Liver (tissue), 9 donors: ENCODE results near the gene RAB34. TPM values are rescaled to one million over a fixed set of nuclear protein-coding genes. Genes with fewer than 3 reads are reported as not detected.

Source experiments
- DNase-seq: peaks from one replicate; pipeline ENCODE4 v3.0.0-alpha.2; 2017; ENCODE audit warnings: low spot score
- H3K27ac ChIP-seq, 2 donors: one replicate each; pipeline ENCODE4 v1.7.0; 2013; ENCODE audit warnings: inconsistent platforms in 2 of 2, low read length in 2 of 2, control low read depth in 1 of 2, low read depth in 1 of 2, mild to moderate bottlenecking in 1 of 2
- H3K27me3 ChIP-seq, 4 donors: one replicate each; pipeline versions ENCODE4 v1.6.1 to v1.7.0; 2013; ENCODE audit warnings: low read length in 3 of 4, inconsistent platforms in 1 of 4, mild to moderate bottlenecking in 1 of 4, moderate library complexity in 1 of 4; ENCODE audit not compliant: control insufficient read depth in 4 of 4, insufficient read depth in 4 of 4
- H3K36me3 ChIP-seq, 4 donors: one replicate each; pipeline versions ENCODE4 v1.6.1 to v1.7.0; 2013; ENCODE audit warnings: low read length in 3 of 4, mild to moderate bottlenecking in 3 of 4, low read depth in 1 of 4, moderate library complexity in 1 of 4; ENCODE audit not compliant: control insufficient read depth in 4 of 4, insufficient read depth in 3 of 4
- H3K4me1 ChIP-seq, 4 donors: one replicate each; pipeline versions ENCODE4 v1.6.1 to v1.7.0; 2013; ENCODE audit warnings: low read length in 3 of 4, mild to moderate bottlenecking in 3 of 4, moderate library complexity in 1 of 4; ENCODE audit not compliant: control insufficient read depth in 4 of 4, insufficient read depth in 4 of 4
- H3K4me3 ChIP-seq, 3 donors: one replicate each; pipeline versions ENCODE4 v1.6.1 to v1.7.0; 2013; ENCODE audit warnings: low read length in 3 of 3, control low read depth in 1 of 3, low read depth in 1 of 3, mild to moderate bottlenecking in 1 of 3
- H3K9ac ChIP-seq, 2 donors: one replicate each; pipeline ENCODE4 v1.7.0; 2013; ENCODE audit warnings: low read length in 2 of 2, mild to moderate bottlenecking in 2 of 2, moderate library complexity in 2 of 2, control low read depth in 1 of 2, low read depth in 1 of 2
- H3K9me3 ChIP-seq, 4 donors: one replicate each; pipeline versions ENCODE4 v1.6.1 to v1.7.0; 2013; ENCODE audit warnings: low read length in 3 of 4; ENCODE audit not compliant: control insufficient read depth in 4 of 4
- FOXA1 ChIP-seq: IDR thresholded peaks from 2 replicates; pipeline ENCODE4 v1.6.1; 2016; ENCODE audit warnings: antibody characterized with exemption
- FOXA2 ChIP-seq: IDR thresholded peaks from 2 replicates; pipeline ENCODE4 v1.6.1; 2016; ENCODE audit warnings: antibody characterized with exemption
- RAD21 ChIP-seq, 2 donors: IDR thresholded peaks; 2 replicates each; pipeline ENCODE4 v1.6.1; 2016; ENCODE audit warnings: antibody characterized with exemption in 2 of 2, mild to moderate bottlenecking in 2 of 2
- RXRA ChIP-seq, 2 donors: IDR thresholded peaks; 2 replicates each; pipeline ENCODE4 v1.6.1; 2017 to 2018; ENCODE audit warnings: antibody characterized with exemption in 2 of 2, mild to moderate bottlenecking in 1 of 2
- SP1 ChIP-seq: IDR thresholded peaks from 2 replicates; pipeline ENCODE4 v1.6.1; 2018; ENCODE audit warnings: antibody characterized with exemption, mild to moderate bottlenecking
- YY1 ChIP-seq: IDR thresholded peaks from 2 replicates; pipeline ENCODE4 v1.6.1; 2016; ENCODE audit warnings: antibody characterized with exemption, mild to moderate bottlenecking
- WGBS: extraction: QIAGEN DNeasy Blood & Tissue Kit; methylation state at CpG from one replicate; pipeline ENCODE4 v1.1.7; 2013; 5-methylcytosine and 5-hydroxymethylcytosine counted together
- polyA plus RNA-seq, 2 donors: library from polyadenylated mRNA; stranded (reverse) in 1 of 2; unstranded in 1 of 2; fragments of 200-250 nt in 1 of 2; fragments of >200 nt in 1 of 2; fragmentation: Nextera tagmentation in 1 of 2; extraction: Ambion mirVana in 1 of 2; gene quantifications; one replicate each; pipeline versions ENCODE4 v1.2.1 to v1.2.3, GENCODE V29; 2013 to 2015
- total RNA-seq, 2 donors: library from RNA; depleted of rRNA; stranded (reverse); fragments of >200 nt; gene quantifications; one replicate each; pipeline ENCODE4 v1.2.3, GENCODE V29; 2014
- TF ChIP-seq, protein P1 (sequence below): IDR thresholded peaks from 2 replicates; pipeline ENCODE4 v1.6.1; 2016; ENCODE audit warnings: antibody characterized with exemption, mild to moderate bottlenecking
- TF ChIP-seq, protein P2 (sequence below): fragments of 150-350 bp; IDR thresholded peaks from 2 replicates; pipeline ENCODE4 v1.5.1; 2017; ENCODE audit warnings: improper control_type of control experiment, low read depth, low read length; ENCODE audit not compliant: missing input control
- TF ChIP-seq, protein P3 (sequence below): IDR thresholded peaks from 2 replicates; pipeline ENCODE4 v1.6.1; 2016; ENCODE audit warnings: antibody characterized with exemption
- TF ChIP-seq, protein P4 (sequence below): IDR thresholded peaks from 2 replicates; pipeline ENCODE4 v1.6.1; 2016; ENCODE audit warnings: antibody characterized with exemption
- TF ChIP-seq, protein P5 (sequence below): IDR thresholded peaks from 2 replicates; pipeline ENCODE4 v1.6.1; 2016; ENCODE audit warnings: antibody characterized with exemption
- donor health status: healthy.
- donor health status: healthy.
- donor health status: healthy.
- donor health status: healthy.
- donor health status: healthy.

Gene RAB34
- total and polyA plus RNA-seq, 4 donors = 4.5 to 14.3 (median 7.6) TPM

DNA sequence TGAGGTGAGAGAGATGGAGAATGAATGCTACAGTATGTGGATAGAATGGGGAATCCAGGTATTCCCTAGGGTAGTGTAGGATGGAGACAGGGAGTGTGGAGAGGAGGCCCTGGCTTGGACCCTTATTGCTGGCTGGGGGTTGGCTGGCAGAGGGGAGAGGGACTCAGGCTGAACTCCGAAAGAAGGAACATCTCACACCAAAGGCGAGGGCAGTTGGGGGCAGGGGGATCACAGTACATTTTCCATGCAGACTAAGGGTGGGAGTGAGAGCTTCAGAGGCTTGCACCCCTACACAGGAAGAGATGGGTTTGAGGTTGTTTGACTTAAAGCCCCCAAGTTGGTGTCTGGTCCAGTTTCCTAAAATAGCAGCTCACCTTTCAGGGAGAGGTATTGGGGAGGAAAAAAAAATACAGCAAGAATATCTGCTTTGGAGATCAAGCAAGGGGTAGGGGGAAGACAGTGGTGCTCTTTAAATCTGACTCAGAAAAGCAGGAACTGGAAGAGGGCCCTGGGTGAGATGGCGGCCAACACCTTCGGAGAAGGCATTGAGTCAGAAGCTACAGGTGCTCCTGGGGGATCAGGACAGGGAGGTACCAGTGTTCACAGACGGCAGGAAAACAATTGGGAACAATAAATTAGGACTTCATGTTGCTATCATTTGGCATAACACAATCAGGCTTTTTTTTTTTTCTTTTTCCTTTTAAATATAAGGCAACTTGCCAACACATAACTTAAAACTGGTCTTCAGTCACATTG lies 38.6 kb upstream of the RAB34 start:
- Histone ChIP-seq H3K27me3 (no peaks in the 10 kb centered on the region), H3K9me3 (no peaks in the 10 kb centered on the region), H3K4me3 (no peak overlapping the region), H3K36me3 (peaks cover 5 to 33% (median 12%) of the 10 kb centered on the region in 4 donors), H3K27ac (no peak overlapping the region), H3K9ac (no peak overlapping the region), H3K4me1 (peaks cover 0 to 7% (median 2%) of the 10 kb centered on the region in 4 donors)
- no peak for DNase-seq
- TF ChIP-seq, protein P1, sequence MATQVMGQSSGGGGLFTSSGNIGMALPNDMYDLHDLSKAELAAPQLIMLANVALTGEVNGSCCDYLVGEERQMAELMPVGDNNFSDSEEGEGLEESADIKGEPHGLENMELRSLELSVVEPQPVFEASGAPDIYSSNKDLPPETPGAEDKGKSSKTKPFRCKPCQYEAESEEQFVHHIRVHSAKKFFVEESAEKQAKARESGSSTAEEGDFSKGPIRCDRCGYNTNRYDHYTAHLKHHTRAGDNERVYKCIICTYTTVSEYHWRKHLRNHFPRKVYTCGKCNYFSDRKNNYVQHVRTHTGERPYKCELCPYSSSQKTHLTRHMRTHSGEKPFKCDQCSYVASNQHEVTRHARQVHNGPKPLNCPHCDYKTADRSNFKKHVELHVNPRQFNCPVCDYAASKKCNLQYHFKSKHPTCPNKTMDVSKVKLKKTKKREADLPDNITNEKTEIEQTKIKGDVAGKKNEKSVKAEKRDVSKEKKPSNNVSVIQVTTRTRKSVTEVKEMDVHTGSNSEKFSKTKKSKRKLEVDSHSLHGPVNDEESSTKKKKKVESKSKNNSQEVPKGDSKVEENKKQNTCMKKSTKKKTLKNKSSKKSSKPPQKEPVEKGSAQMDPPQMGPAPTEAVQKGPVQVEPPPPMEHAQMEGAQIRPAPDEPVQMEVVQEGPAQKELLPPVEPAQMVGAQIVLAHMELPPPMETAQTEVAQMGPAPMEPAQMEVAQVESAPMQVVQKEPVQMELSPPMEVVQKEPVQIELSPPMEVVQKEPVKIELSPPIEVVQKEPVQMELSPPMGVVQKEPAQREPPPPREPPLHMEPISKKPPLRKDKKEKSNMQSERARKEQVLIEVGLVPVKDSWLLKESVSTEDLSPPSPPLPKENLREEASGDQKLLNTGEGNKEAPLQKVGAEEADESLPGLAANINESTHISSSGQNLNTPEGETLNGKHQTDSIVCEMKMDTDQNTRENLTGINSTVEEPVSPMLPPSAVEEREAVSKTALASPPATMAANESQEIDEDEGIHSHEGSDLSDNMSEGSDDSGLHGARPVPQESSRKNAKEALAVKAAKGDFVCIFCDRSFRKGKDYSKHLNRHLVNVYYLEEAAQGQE = no peak
- no peak for TF ChIP-seq RAD21 (IDR thresholded peaks at IDR 0.05)
- 87% methylated on average over 5 of the region's 5 CpGs for WGBS

DNA sequence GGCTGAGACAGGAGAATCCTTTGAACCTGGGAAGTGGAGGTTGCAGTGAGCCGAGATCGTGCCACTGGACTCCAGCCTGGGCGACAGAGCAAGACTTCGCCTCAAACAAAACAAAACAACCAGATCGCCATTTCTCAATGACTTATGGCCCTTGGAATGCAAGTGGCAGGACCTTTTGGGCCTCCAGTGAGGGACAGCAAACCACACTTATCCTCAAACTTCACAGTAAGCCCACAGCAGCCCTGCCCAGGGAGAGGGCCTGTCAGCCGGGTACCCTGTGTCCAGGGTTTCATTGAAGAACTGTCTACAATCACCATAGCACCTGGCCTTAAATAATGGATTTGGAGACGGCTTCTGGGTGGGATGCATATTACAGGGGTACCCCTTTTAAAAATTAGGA lies 37.8 kb upstream of the RAB34 start:
- Histone ChIP-seq H3K36me3 (peaks cover 5 to 33% (median 12%) of the 10 kb centered on the region in 4 donors), H3K9ac (no peak overlapping the region), H3K4me1 (peaks cover 0 to 1% (median 0%) of the 10 kb centered on the region in 4 donors), H3K9me3 (no peaks in the 10 kb centered on the region), H3K27me3 (no peaks in the 10 kb centered on the region), H3K27ac (no peak overlapping the region), H3K4me3 (no peak overlapping the region)
- no peak for DNase-seq
- TF ChIP-seq, protein P1 = no peak
- TF ChIP-seq FOXA1 = no peak
- no peak for TF ChIP-seq FOXA2
- TF ChIP-seq YY1 = no peak
- TF ChIP-seq RXRA (IDR thresholded peaks at IDR 0.05) = no peak
- no peak for TF ChIP-seq SP1
- TF ChIP-seq, protein P2, sequence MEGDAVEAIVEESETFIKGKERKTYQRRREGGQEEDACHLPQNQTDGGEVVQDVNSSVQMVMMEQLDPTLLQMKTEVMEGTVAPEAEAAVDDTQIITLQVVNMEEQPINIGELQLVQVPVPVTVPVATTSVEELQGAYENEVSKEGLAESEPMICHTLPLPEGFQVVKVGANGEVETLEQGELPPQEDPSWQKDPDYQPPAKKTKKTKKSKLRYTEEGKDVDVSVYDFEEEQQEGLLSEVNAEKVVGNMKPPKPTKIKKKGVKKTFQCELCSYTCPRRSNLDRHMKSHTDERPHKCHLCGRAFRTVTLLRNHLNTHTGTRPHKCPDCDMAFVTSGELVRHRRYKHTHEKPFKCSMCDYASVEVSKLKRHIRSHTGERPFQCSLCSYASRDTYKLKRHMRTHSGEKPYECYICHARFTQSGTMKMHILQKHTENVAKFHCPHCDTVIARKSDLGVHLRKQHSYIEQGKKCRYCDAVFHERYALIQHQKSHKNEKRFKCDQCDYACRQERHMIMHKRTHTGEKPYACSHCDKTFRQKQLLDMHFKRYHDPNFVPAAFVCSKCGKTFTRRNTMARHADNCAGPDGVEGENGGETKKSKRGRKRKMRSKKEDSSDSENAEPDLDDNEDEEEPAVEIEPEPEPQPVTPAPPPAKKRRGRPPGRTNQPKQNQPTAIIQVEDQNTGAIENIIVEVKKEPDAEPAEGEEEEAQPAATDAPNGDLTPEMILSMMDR = no peak
- TF ChIP-seq, protein P3, sequence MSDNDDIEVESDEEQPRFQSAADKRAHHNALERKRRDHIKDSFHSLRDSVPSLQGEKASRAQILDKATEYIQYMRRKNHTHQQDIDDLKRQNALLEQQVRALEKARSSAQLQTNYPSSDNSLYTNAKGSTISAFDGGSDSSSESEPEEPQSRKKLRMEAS = no peak
- TF ChIP-seq, protein P4, sequence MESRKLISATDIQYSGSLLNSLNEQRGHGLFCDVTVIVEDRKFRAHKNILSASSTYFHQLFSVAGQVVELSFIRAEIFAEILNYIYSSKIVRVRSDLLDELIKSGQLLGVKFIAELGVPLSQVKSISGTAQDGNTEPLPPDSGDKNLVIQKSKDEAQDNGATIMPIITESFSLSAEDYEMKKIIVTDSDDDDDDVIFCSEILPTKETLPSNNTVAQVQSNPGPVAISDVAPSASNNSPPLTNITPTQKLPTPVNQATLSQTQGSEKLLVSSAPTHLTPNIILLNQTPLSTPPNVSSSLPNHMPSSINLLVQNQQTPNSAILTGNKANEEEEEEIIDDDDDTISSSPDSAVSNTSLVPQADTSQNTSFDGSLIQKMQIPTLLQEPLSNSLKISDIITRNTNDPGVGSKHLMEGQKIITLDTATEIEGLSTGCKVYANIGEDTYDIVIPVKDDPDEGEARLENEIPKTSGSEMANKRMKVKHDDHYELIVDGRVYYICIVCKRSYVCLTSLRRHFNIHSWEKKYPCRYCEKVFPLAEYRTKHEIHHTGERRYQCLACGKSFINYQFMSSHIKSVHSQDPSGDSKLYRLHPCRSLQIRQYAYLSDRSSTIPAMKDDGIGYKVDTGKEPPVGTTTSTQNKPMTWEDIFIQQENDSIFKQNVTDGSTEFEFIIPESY = no peak
- no peak for TF ChIP-seq RAD21 (IDR thresholded peaks at IDR 0.05)
- TF ChIP-seq, protein P5, sequence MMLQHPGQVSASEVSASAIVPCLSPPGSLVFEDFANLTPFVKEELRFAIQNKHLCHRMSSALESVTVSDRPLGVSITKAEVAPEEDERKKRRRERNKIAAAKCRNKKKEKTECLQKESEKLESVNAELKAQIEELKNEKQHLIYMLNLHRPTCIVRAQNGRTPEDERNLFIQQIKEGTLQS = no peak
- 92% methylated on average over 7 of the region's 7 CpGs for WGBS
